ENCODE data around the gene BCL2L11.
"Not testable (repeated sequence)": the region's sequence is repeated elsewhere in the genome, so short reads cannot be mapped to it uniquely, and the experiment has no call there.

DNA sequence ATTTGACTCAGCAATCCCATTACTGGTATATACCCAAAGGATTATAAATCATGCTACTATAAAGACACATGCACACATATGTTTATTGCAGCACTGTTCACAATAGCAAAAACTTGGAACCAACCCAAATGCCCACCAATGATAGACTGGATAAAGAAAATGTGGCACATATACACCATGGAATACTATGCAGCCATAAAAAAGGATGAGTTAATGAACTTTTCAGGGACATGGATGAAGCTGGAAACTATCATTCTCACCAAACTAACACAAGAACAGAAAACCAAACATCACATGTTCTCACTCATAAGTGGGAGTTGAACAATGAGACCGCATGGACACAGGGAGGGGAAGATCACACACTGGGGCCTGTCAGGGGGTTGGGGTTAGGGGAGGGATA lies 38.1 kb upstream of the BCL2L11 start:
- not testable (repeated sequence) for TF ChIP-seq POLR2A (IDR thresholded peaks at IDR 0.05)
- TF ChIP-seq, protein P1, sequence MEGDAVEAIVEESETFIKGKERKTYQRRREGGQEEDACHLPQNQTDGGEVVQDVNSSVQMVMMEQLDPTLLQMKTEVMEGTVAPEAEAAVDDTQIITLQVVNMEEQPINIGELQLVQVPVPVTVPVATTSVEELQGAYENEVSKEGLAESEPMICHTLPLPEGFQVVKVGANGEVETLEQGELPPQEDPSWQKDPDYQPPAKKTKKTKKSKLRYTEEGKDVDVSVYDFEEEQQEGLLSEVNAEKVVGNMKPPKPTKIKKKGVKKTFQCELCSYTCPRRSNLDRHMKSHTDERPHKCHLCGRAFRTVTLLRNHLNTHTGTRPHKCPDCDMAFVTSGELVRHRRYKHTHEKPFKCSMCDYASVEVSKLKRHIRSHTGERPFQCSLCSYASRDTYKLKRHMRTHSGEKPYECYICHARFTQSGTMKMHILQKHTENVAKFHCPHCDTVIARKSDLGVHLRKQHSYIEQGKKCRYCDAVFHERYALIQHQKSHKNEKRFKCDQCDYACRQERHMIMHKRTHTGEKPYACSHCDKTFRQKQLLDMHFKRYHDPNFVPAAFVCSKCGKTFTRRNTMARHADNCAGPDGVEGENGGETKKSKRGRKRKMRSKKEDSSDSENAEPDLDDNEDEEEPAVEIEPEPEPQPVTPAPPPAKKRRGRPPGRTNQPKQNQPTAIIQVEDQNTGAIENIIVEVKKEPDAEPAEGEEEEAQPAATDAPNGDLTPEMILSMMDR (IDR thresholded peaks at IDR 0.05), result not testable (repeated sequence)
